Neutrophil (primary cell): Measurements from ENCODE around the gene ANKDD1B.
"Not testable (repeated sequence)": the region's sequence is repeated elsewhere in the genome, so short reads cannot be mapped to it uniquely, and the experiment has no call there.

Source experiments
- H3K27ac ChIP-seq: fragments of 200-600 bp; sonication (generic); 2 replicates; pipeline ENCODE4 v1.5.1; 2016; ENCODE audit warnings: mild to moderate bottlenecking, moderate library complexity
- H3K27me3 ChIP-seq: fragments of 200-600 bp; sonication (generic); 2 replicates; pipeline ENCODE4 v1.6.0; 2016; ENCODE audit warnings: mild to moderate bottlenecking
- H3K36me3 ChIP-seq: fragments of 200-600 bp; sonication (generic); 2 replicates; pipeline ENCODE4 v1.5.1; 2017
- H3K4me1 ChIP-seq, 2 experiments: fragments of 200-600 bp in 1 of 2; sonication (generic) in 1 of 2; 1 replicate in 1 of 2; 2 replicates in 1 of 2; pipeline versions ENCODE4 v1.5.1 to v1.6.1; 2013 to 2016; ENCODE audit warnings: low read depth in 1 of 2, low read length in 1 of 2, mild to moderate bottlenecking in 1 of 2, moderate library complexity in 1 of 2; ENCODE audit not compliant: control insufficient read depth in 1 of 2, insufficient read depth in 1 of 2
- H3K4me3 ChIP-seq, 2 experiments: fragments of 200-600 bp in 1 of 2; sonication (generic) in 1 of 2; 1 replicate in 1 of 2; 2 replicates in 1 of 2; pipeline ENCODE4 v1.5.1; 2013 to 2016; ENCODE audit warnings: low read depth in 1 of 2, low read length in 1 of 2, mild to moderate bottlenecking in 1 of 2, moderate library complexity in 1 of 2
- H3K9me3 ChIP-seq: fragments of 200-600 bp; sonication (generic); 2 replicates; pipeline ENCODE4 v1.5.1; 2016
- TF ChIP-seq, protein P1 (sequence below): fragments of 200-600 bp; sonication (generic); IDR thresholded peaks from 2 replicates; pipeline ENCODE4 v1.5.1; 2016; ENCODE audit warnings: antibody characterized with exemption

ANKDD1B gene

DNA sequence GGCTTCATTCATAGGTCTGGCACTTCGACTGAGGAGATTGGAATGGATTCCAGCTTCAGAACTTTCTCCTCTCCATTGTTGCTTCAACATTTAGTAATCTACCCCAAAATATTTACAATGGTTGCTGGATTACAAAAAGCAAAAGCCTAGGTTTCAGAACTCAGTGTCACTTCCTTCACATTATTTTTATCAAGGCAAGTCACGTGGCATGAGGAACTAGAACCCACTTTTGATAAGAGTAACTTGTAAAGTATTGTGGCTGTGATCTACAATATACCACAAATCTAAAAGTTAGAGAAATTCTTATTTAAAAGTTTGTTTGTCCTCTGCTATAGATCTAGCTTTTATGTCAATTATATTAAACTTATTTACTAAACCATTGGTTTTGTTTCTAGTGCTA, 39.7 kb upstream of the ANKDD1B start:
- Histone ChIP-seq H3K36me3 (peaks cover 15% of the 10 kb centered on the region), H3K27ac (no peak overlapping the region), H3K4me3 (no peak overlapping the region), H3K9me3 (no peaks in the 10 kb centered on the region), H3K27me3 (no peaks in the 10 kb centered on the region), H3K4me1 (no peaks in the 10 kb centered on the region)
- TF ChIP-seq, protein P1, sequence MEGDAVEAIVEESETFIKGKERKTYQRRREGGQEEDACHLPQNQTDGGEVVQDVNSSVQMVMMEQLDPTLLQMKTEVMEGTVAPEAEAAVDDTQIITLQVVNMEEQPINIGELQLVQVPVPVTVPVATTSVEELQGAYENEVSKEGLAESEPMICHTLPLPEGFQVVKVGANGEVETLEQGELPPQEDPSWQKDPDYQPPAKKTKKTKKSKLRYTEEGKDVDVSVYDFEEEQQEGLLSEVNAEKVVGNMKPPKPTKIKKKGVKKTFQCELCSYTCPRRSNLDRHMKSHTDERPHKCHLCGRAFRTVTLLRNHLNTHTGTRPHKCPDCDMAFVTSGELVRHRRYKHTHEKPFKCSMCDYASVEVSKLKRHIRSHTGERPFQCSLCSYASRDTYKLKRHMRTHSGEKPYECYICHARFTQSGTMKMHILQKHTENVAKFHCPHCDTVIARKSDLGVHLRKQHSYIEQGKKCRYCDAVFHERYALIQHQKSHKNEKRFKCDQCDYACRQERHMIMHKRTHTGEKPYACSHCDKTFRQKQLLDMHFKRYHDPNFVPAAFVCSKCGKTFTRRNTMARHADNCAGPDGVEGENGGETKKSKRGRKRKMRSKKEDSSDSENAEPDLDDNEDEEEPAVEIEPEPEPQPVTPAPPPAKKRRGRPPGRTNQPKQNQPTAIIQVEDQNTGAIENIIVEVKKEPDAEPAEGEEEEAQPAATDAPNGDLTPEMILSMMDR = no peak

DNA sequence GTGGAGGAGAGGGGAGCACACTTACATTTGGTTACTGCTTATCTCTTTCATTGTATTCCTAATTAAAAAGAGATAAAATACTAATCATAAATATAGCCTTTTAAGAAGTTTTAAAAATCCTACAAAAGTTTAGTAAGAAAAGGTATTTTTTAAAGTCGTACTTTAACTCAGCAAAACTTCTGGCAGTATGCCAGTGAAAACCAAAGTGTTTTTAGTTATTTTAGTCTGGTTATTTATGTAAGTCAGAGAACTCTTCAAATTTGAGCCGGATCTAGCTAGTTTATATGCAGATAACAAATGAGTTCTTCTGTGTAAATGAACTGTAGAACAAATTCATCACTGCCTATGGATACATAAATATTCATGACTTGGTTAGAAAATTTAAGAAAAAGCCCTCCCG, 36.5 kb upstream of the ANKDD1B start:
- H3K4me1 ChIP-seq = no peaks in the 10 kb centered on the region
- H3K9me3 ChIP-seq = no peaks in the 10 kb centered on the region
- peaks cover 13% of the 10 kb centered on the region for H3K36me3 ChIP-seq
- TF ChIP-seq, protein P1 = no peak
- H3K27me3 ChIP-seq = no peaks in the 10 kb centered on the region
- H3K4me3 ChIP-seq = no peak overlapping the region
- H3K27ac ChIP-seq = no peak overlapping the region

DNA sequence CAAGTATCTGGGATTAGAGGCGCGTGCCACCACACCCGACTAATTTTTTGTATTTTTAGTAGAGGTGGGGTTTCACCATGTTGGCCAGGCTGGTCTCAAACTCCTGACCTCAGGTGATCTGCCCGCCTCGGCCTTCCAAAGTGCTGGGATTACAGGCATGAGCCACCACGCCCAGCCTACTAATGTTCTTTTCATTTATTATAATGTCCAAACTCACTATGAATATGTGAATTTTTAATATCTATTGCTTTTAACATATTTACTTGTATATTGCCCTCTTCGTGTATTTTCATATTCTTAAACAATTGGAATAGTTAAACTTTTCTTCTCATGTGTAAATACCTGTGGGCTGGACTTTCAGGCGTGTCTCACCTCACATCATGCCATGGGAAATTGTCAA, 33.0 kb upstream of the ANKDD1B start:
- H3K4me3 ChIP-seq, H3K27me3 ChIP-seq, H3K4me1 ChIP-seq, H3K9me3 ChIP-seq, H3K27ac ChIP-seq: not testable (repeated sequence)
- peaks cover 33% of the 10 kb centered on the region for H3K36me3 ChIP-seq

DNA sequence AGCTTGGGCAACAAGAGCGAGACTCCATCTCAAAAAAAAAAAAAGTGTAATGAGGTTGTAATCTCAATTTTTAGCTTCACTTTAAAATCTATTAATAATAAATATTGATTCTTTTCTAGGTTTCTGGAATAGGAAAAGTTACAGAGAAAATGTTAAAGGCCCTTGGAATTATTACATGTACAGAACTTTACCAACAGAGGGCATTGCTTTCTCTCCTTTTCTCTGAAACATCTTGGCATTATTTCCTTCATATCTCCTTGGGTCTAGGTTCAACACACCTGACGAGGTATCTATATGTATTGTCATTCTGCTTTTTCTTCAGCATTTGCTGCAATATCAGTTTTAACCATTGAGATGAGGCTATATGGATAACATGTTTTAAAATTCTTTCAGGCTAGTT, 26.6 kb upstream of the ANKDD1B start:
- no peaks in the 10 kb centered on the region for H3K27me3 ChIP-seq
- H3K27ac ChIP-seq = no peak overlapping the region
- no peak overlapping the region for H3K4me3 ChIP-seq
- no peaks in the 10 kb centered on the region for H3K4me1 ChIP-seq
- TF ChIP-seq, protein P1 = no peak
- H3K36me3 ChIP-seq = peaks cover 46% of the 10 kb centered on the region
- no peaks in the 10 kb centered on the region for H3K9me3 ChIP-seq

DNA sequence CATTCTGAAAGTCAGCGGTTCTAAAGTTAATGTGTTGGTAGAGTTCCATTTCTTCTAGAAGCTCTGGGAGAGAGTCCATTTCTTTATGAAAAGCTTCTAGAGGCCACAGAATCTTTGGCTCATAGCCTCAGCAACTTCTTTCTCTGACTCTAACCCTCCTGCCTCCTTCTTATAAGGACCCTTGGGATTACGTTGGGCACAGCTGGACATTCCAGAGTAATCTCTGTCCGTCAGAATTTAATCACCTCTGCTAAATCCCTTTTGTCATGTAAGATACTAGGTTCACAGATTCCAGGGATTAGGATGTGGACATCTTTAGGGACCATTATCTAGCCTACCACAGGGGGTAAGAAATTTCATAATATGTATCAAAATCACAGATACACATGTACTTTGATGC, 22.6 kb upstream of the ANKDD1B start:
- H3K27ac ChIP-seq = no peak overlapping the region
- H3K4me3 ChIP-seq = no peak overlapping the region
- no peaks in the 10 kb centered on the region for H3K4me1 ChIP-seq
- H3K9me3 ChIP-seq = no peaks in the 10 kb centered on the region
- peaks cover 42% of the 10 kb centered on the region for H3K36me3 ChIP-seq
- TF ChIP-seq, protein P1 = no peak
- H3K27me3 ChIP-seq = no peaks in the 10 kb centered on the region

DNA sequence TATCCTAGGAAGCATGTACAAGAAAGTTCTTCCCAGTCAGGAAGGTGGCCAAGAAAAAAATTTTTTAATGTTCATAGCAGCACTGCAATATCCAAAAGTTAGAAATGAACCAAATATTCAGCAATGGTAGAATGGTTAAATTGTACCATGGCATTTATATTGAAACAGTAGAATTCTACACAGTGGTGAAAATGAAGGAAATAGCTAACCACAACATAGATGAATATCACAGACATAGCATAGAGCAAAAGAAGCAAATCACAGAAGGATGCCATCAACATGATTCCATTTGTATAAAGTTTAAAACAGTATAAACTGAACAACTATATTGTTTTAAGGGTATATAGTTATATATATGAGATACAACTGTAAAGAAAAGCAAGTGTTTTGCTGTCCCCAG, 10.7 kb upstream of the ANKDD1B start:
- H3K9me3 ChIP-seq = no peaks in the 10 kb centered on the region
- TF ChIP-seq, protein P1 = no peak
- no peak overlapping the region for H3K27ac ChIP-seq
- H3K4me1 ChIP-seq = no peaks in the 10 kb centered on the region
- no peaks in the 10 kb centered on the region for H3K27me3 ChIP-seq
- H3K36me3 ChIP-seq = peaks cover 36% of the 10 kb centered on the region
- H3K4me3 ChIP-seq = no peak overlapping the region
